H1 (cell line): ENCODE results near the gene NRIP3. TPM values are rescaled to one million over a fixed set of nuclear protein-coding genes. Genes with fewer than 3 reads are reported as not detected.

Source experiments
- CTCF ChIA-PET: fragments of 300-600 bp; sonication (Branson Sonifier 250); formaldehyde crosslinking; loops from one replicate; lab custom pipeline; 2021; ENCODE audit not compliant: partially characterized antibody; lab: Charles Lee
- POLR2A ChIA-PET: fragments of 300-600 bp; sonication (Branson Sonifier 250); formaldehyde crosslinking; loops from one replicate; lab custom pipeline; 2021; ENCODE audit warnings: inconsistent platforms; ENCODE audit not compliant: partially characterized antibody; lab: Charles Lee
- DNase-seq, 2 experiments: peaks; one replicate each; pipeline versions ENCODE4 v3.0.0 to v3.0.0-alpha.2; 2010 to 2022; ENCODE audit warnings: low spot score in 2 of 2, low read depth in 1 of 2, mixed read lengths in 1 of 2
- FAIRE-seq: peaks from 2 replicates; lab custom pipeline; 2011; peaks lifted over from hg19 to GRCh38; lab: Jason Lieb, UNC
- H2AFZ ChIP-seq: 2 replicates; pipeline ENCODE4 v1.8.1; 2012; ENCODE audit warnings: low read length, inconsistent platforms
- H2AK5ac ChIP-seq: 2 replicates; pipeline ENCODE4 v1.6.1; 2013; ENCODE audit warnings: low read depth, low read length
- H2BK120ac ChIP-seq: replicated peaks from 2 replicates; pipeline ENCODE3; 2013; ENCODE audit warnings: low read depth, low read length, inconsistent platforms
- H2BK12ac ChIP-seq: 2 replicates; pipeline ENCODE4 v1.6.1; 2013; ENCODE audit warnings: low read depth, low read length
- H2BK15ac ChIP-seq: 2 replicates; pipeline ENCODE4 v1.6.1; 2013; ENCODE audit warnings: low read length
- H2BK20ac ChIP-seq: 2 replicates; pipeline ENCODE4 v1.6.1; 2013; ENCODE audit warnings: low read length
- H2BK5ac ChIP-seq: 2 replicates; pipeline ENCODE4 v1.6.1; 2013; ENCODE audit warnings: low read depth, low read length
- H3K14ac ChIP-seq: 2 replicates; pipeline ENCODE4 v1.6.1; 2013; ENCODE audit warnings: inconsistent platforms; ENCODE audit not compliant: insufficient read length
- H3K18ac ChIP-seq: 2 replicates; pipeline ENCODE4 v1.6.1; 2013; ENCODE audit warnings: low read length; ENCODE audit errors: extremely low read depth
- H3K23ac ChIP-seq: 2 replicates; pipeline ENCODE4 v1.6.1; 2013; ENCODE audit warnings: inconsistent platforms; ENCODE audit not compliant: insufficient read length
- H3K23me2 ChIP-seq: 2 replicates; pipeline ENCODE4 v1.6.1; 2013; ENCODE audit warnings: low read depth, low read length
- H3K27ac ChIP-seq: 2 replicates; pipeline ENCODE4 v1.6.1; 2011; ENCODE audit warnings: low read depth, low read length, inconsistent platforms
- H3K27me3 ChIP-seq, 4 experiments: replicated peaks in 1 of 4; 1 replicate in 1 of 4; 2 replicates in 3 of 4; pipeline versions ENCODE4 v1.6.1 to v1.8.1; 2011 to 2013; ENCODE audit warnings: low read length in 3 of 4, mild to moderate bottlenecking in 3 of 4, inconsistent platforms in 2 of 4, mixed read lengths in 2 of 4, moderate library complexity in 1 of 4; ENCODE audit not compliant: control insufficient read depth in 3 of 4, insufficient read depth in 3 of 4; ENCODE audit errors: extremely low read depth in 1 of 4
- H3K36me3 ChIP-seq, 4 experiments: 2 replicates each; pipeline versions ENCODE4 v1.6.1 to v1.8.1; 2011 to 2013; ENCODE audit warnings: mild to moderate bottlenecking in 4 of 4, low read length in 3 of 4, moderate library complexity in 2 of 4, control low read depth in 1 of 4, inconsistent platforms in 1 of 4; ENCODE audit not compliant: insufficient read depth in 4 of 4, control insufficient read depth in 2 of 4
- H3K4ac ChIP-seq: replicated peaks from 2 replicates; pipeline ENCODE3; 2013; ENCODE audit warnings: low read length, low read depth, mixed read lengths, inconsistent platforms; ENCODE audit not compliant: insufficient read length
- H3K4me1 ChIP-seq, 4 experiments: replicated peaks in 1 of 4; 1 replicate in 1 of 4; 2 replicates in 3 of 4; pipeline versions ENCODE4 v1.6.1 to v1.8.1; 2011 to 2013; ENCODE audit warnings: low read length in 3 of 4, inconsistent platforms in 2 of 4, mixed read lengths in 1 of 4; ENCODE audit not compliant: insufficient read depth in 4 of 4, control insufficient read depth in 3 of 4
- H3K4me2 ChIP-seq, 2 experiments: 2 replicates each; pipeline versions ENCODE4 v1.6.1 to v1.8.1; 2011 to 2013; ENCODE audit warnings: low read depth in 2 of 2, low read length in 2 of 2, control low read depth in 1 of 2, inconsistent platforms in 1 of 2, mild to moderate bottlenecking in 1 of 2; ENCODE audit not compliant: insufficient read depth in 1 of 2
- H3K4me3 ChIP-seq, 4 experiments: fragments of 200-600, 300-600 bp in 1 of 4; sonication (generic), shearing (Covaris generic), sonication (Bioruptor Twin) in 1 of 4; 2 replicates each; pipeline versions ENCODE4 v1.5.1 to v1.8.1; 2011 to 2016; ENCODE audit warnings: low read length in 4 of 4, low read depth in 3 of 4, control low read depth in 2 of 4, inconsistent platforms in 2 of 4, mild to moderate bottlenecking in 2 of 4, mixed read lengths in 1 of 4, moderate library complexity in 1 of 4; ENCODE audit not compliant: insufficient read depth in 2 of 4; ENCODE audit errors: extremely low read depth in 1 of 4
- H3K56ac ChIP-seq: replicated peaks from 2 replicates; pipeline ENCODE3; 2013; ENCODE audit warnings: low read depth, mild to moderate bottlenecking, mixed read lengths, low read length, inconsistent platforms; ENCODE audit not compliant: insufficient read length
- H3K79me1 ChIP-seq: 2 replicates; pipeline ENCODE4 v1.6.1; 2013; ENCODE audit warnings: low read depth, low read length, control low read depth
- H3K79me2 ChIP-seq, 2 experiments: 2 replicates each; pipeline versions ENCODE4 v1.6.1 to v1.8.1; 2012 to 2013; ENCODE audit warnings: low read length in 2 of 2, mild to moderate bottlenecking in 2 of 2, inconsistent platforms in 1 of 2; ENCODE audit not compliant: insufficient read depth in 2 of 2, control insufficient read depth in 1 of 2
- H3K9ac ChIP-seq, 4 experiments: replicated peaks in 1 of 4; 1 replicate in 1 of 4; 2 replicates in 3 of 4; pipeline versions ENCODE4 v1.6.1 to v1.8.1; 2011 to 2013; ENCODE audit warnings: low read depth in 3 of 4, low read length in 3 of 4, control low read depth in 2 of 4, mild to moderate bottlenecking in 2 of 4, moderate library complexity in 2 of 4, inconsistent platforms in 1 of 4; ENCODE audit errors: extremely low read depth in 1 of 4
- H3K9me3 ChIP-seq, 2 experiments: 2 replicates each; pipeline versions ENCODE4 v1.6.1 to v1.8.1; 2012 to 2013; ENCODE audit warnings: mild to moderate bottlenecking in 2 of 2, moderate library complexity in 2 of 2, control low read depth in 1 of 2, inconsistent platforms in 1 of 2, low read depth in 1 of 2, low read length in 1 of 2, mixed read lengths in 1 of 2; ENCODE audit not compliant: insufficient read depth in 2 of 2
- H4K20me1 ChIP-seq, 2 experiments: replicated peaks in 1 of 2; 2 replicates each; pipeline versions ENCODE3 to v1.8.1; 2011 to 2013; ENCODE audit warnings: inconsistent platforms in 2 of 2, low read length in 2 of 2, mild to moderate bottlenecking in 1 of 2; ENCODE audit not compliant: insufficient read depth in 2 of 2, control insufficient read depth in 1 of 2
- H4K5ac ChIP-seq: 2 replicates; pipeline ENCODE4 v1.6.1; 2013; ENCODE audit warnings: low read length, low read depth, mixed read lengths, inconsistent platforms; ENCODE audit not compliant: insufficient read length
- H4K8ac ChIP-seq: 2 replicates; pipeline ENCODE4 v1.8.0; 2013; ENCODE audit warnings: mild to moderate bottlenecking, moderate library complexity, low read length, inconsistent platforms; ENCODE audit not compliant: insufficient read depth; ENCODE audit errors: extremely low read depth
- H4K91ac ChIP-seq: replicated peaks from 2 replicates; pipeline ENCODE3; 2013; ENCODE audit warnings: low read length, mixed read lengths, inconsistent platforms; ENCODE audit not compliant: insufficient read length
- CREB1 ChIP-seq: IDR thresholded peaks from 2 replicates; pipeline ENCODE4 v1.6.1; 2012; ENCODE audit warnings: inconsistent platforms
- JUND ChIP-seq: IDR thresholded peaks from 2 replicates; pipeline ENCODE4 v1.6.1; 2011; ENCODE audit warnings: mild to moderate bottlenecking, improper control_type of control experiment, low read length
- POLR2AphosphoS5 ChIP-seq: IDR thresholded peaks from 2 replicates; pipeline ENCODE4 v1.6.1; 2011; ENCODE audit warnings: low read depth, low read length
- RAD21 ChIP-seq, 2 experiments: IDR thresholded peaks in 1 of 2; conservative IDR thresholded peaks in 1 of 2; 2 replicates each; pipeline ENCODE4 v1.6.1; 2011; ENCODE audit warnings: low read depth in 2 of 2, low read length in 2 of 2, improper control_type of control experiment in 1 of 2, inconsistent platforms in 1 of 2, mild to moderate bottlenecking in 1 of 2, moderate library complexity in 1 of 2
- RNF2 ChIP-seq: fragments of 200-900, 300-1000 bp; sonication (generic); IDR thresholded peaks from 2 replicates; pipeline ENCODE4 v1.7.1; 2016; ENCODE audit warnings: borderline replicate concordance, low read depth, mild to moderate bottlenecking, antibody characterized with exemption, low read length; ENCODE audit not compliant: poor library complexity, severe bottlenecking; ENCODE audit errors: missing control alignments
- SIRT6 ChIP-seq: IDR thresholded peaks from one replicate; pipeline ENCODE4 v1.7.1; 2012; ENCODE audit warnings: low read length, inconsistent platforms
- SIX5 ChIP-seq: IDR thresholded peaks from 2 replicates; pipeline ENCODE4 v1.6.1; 2011; ENCODE audit warnings: mild to moderate bottlenecking, low read depth, low read length
- WGBS, 2 experiments: shearing (Covaris generic) in 1 of 2; methylation state at CpG; one replicate each; pipeline versions ENCODE4 v1.1.6 to v1.1.7; 2013 to 2015; ENCODE audit warnings: low lambda C conversion rate in 2 of 2, mixed read lengths in 2 of 2, inconsistent platforms in 1 of 2, low coverage in 1 of 2, missing lambda C conversion rate in 1 of 2; ENCODE audit not compliant: insufficient replicate concordance in 2 of 2, insufficient coverage in 1 of 2, insufficient read length in 1 of 2; ENCODE audit errors: extremely low coverage in 1 of 2, missing lambda C conversion rate in 1 of 2; 5-methylcytosine and 5-hydroxymethylcytosine counted together
- polyA plus RNA-seq, 7 experiments: library from polyadenylated mRNA; depleted of rRNA in 3 of 7; stranded (reverse) in 5 of 7; unstranded in 2 of 7; fragments of >200 nt in 5 of 7; fragments of 200-250 nt in 2 of 7; gene quantifications; 1 replicate in 5 of 7; 2 replicates in 1 of 7; 4 replicates in 1 of 7; pipeline versions ENCODE4 v1.2.1 to v1.2.3, GENCODE V29; 2011 to 2013; ENCODE audit warnings: missing spikeins in 2 of 7, mixed read lengths in 2 of 7
- total RNA-seq: library from RNA; stranded (reverse); fragmentation: NEBNext Ultra II Directional; extraction: Animal tissue kit (Norgen Biotek cat#: 25700); gene quantifications from 2 replicates; pipeline ENCODE4 v1.2.1, GENCODE V29; 2021

The NRIP3 gene
- total and polyA plus RNA-seq, 2 of the 8 experiments (the other 6 are each of a cell fraction or from before 2014, with no cell fraction given), result 3.9 to 7.1 TPM

GRCh38 chr11:9013373-9013772 is 9.6 kb upstream of the NRIP3 start:
- Histone ChIP-seq H2BK12ac (no peak overlapping the region), H3K18ac (no peak overlapping the region), H3K23me2 (no peaks in the 10 kb centered on the region; the same call in 1 of the 2 replicates), H2BK15ac (no peak overlapping the region), H3K27ac (no peak overlapping the region), H2AK5ac (no peak overlapping the region), H3K9me3 (no peaks in the 10 kb centered on the region), H3K79me1 (no peaks in the 10 kb centered on the region), H3K79me2 (no peaks in the 10 kb centered on the region), H2AFZ (no peak overlapping the region), H4K8ac (no peak overlapping the region), H3K4me2 (no peak overlapping the region), H3K36me3 (no peaks in the 10 kb centered on the region), H2BK120ac (no peak overlapping the region), H3K4ac (no peak overlapping the region), H3K4me3 (no peak overlapping the region), H2BK5ac (no peak overlapping the region), H4K20me1 (no peaks in the 10 kb centered on the region), H4K5ac (no peak overlapping the region), H3K9ac (no peak overlapping the region; a peak in 1 of 7 replicates), H3K27me3 (no peaks in the 10 kb centered on the region), H3K56ac (no peak overlapping the region), H2BK20ac (no peak overlapping the region), H4K91ac (no peak overlapping the region), H3K14ac (no peak overlapping the region), H3K23ac (no peak overlapping the region), H3K4me1 (no peaks in the 10 kb centered on the region)
- FAIRE-seq (no peak), DNase-seq (no peak)
- CTCF ChIA-PET, result interaction anchor here (0.5 to 7.6 kb wide), 11 partner anchors 7 to 483 kb away, joined by 3 to 90 read pairs (median 4); no protein-coding TSS in a partner anchor
- no peak for TF ChIP-seq JUND
- TF ChIP-seq SIX5, result no peak
- TF ChIP-seq RNF2, result no peak
- TF ChIP-seq CREB1, result no peak
- no peak for TF ChIP-seq RAD21 (IDR thresholded peaks at IDR 0.05 in 1 of 2, conservative IDR thresholded peaks at IDR 0.05 in 1 of 2; ENCODE audit: low read depth in 2 of 2, low read length in 2 of 2)
- TF ChIP-seq SIRT6, result no peak
- no peak for TF ChIP-seq POLR2AphosphoS5
- POLR2A ChIA-PET, result no interaction called here
- WGBS, 2 experiments, result 92% methylated on average over 4 of the region's 4 CpGs; no CpG with 5 or more reads in 1 of the 2 experiments
